Fibroblast of villous mesenchyme (primary cell): ENCODE results near the gene PPEF1. TPM values are rescaled to one million over a fixed set of nuclear protein-coding genes. Genes with fewer than 3 reads are reported as not detected.

Experiments used
- DNase-seq: peaks from one replicate; pipeline ENCODE4 v3.0.0-alpha.2; 2010; ENCODE audit warnings: low read depth
- H3K4me3 ChIP-seq: 2 replicates; pipeline ENCODE4 v1.5.1; 2011; ENCODE audit warnings: low read depth, mild to moderate bottlenecking, low read length
- CTCF ChIP-seq: IDR thresholded peaks from 2 replicates; pipeline ENCODE4 v1.5.1; 2012; ENCODE audit warnings: low read depth, mild to moderate bottlenecking, low read length; ENCODE audit not compliant: insufficient read depth
- total RNA-seq: library from RNA; depleted of rRNA; stranded (reverse); fragments of >200 nt; gene quantifications from 2 replicates; pipeline ENCODE4 v1.2.3, GENCODE V29; 2012

The PPEF1 gene
- total RNA-seq, 1 donor, result not detected

- no peak for TF ChIP-seq CTCF
- DNase-seq, result no peak
- no peak overlapping the region for H3K4me3 ChIP-seq
Observed at GRCh38 chrX:18682979-18683387, 24.5 kb upstream of the PPEF1 start.

- no peak for TF ChIP-seq CTCF
- DNase-seq, result no peak
- H3K4me3 ChIP-seq, result no peak overlapping the region
Observed at GRCh38 chrX:18687856-18688495, 19.5 kb upstream of the PPEF1 start.

GRCh38 chrX:18691431-18691830 is 16.0 kb upstream of the PPEF1 start:
- TF ChIP-seq CTCF, result no peak
- no peak overlapping the region for H3K4me3 ChIP-seq
- no peak for DNase-seq

- no peak for TF ChIP-seq CTCF
- DNase-seq, result no peak
- H3K4me3 ChIP-seq, result no peak overlapping the region
Observed at GRCh38 chrX:18692541-18692940, 14.9 kb upstream of the PPEF1 start.

- H3K4me3 ChIP-seq, result no peak overlapping the region
- no peak for DNase-seq
- no peak for TF ChIP-seq CTCF
Observed at GRCh38 chrX:18696653-18697052, 10.8 kb upstream of the PPEF1 start.

- DNase-seq, result no peak
- H3K4me3 ChIP-seq, result no peak overlapping the region
- TF ChIP-seq CTCF, result no peak
Observed at GRCh38 chrX:18698737-18699650, 8.5 kb upstream of the PPEF1 start.
